HepG2 (cell line): ENCODE data around the gene HBA1. TPM values are rescaled to one million over a fixed set of nuclear protein-coding genes. Genes with fewer than 3 reads are reported as not detected.
A peak's percentile ranks its signal among the peaks of the same experiment; 100 is the strongest.

ENCODE experiments used
- ARID5B ChIP-seq: IDR thresholded peaks from 2 replicates; pipeline ENCODE4 v1.4.0; 2020; ENCODE audit warnings: mild to moderate bottlenecking, missing genetic modification reagents
- BHLHE40 ChIP-seq: IDR thresholded peaks from 2 replicates; pipeline ENCODE4 v1.6.1; 2011; ENCODE audit warnings: low read length, improper control_type of control experiment
- HBP1 ChIP-seq: IDR thresholded peaks from 2 replicates; pipeline ENCODE4 v1.6.1; 2016; ENCODE audit warnings: low read depth, control low read depth
- HDAC2 ChIP-seq: sonication (generic); formaldehyde crosslinking; IDR thresholded peaks from 2 replicates; pipeline ENCODE4 v1.4.0; 2020; ENCODE audit warnings: missing genetic modification reagents
- HNF4G ChIP-seq, 2 experiments: sonication (generic) in 1 of 2; formaldehyde crosslinking in 1 of 2; IDR thresholded peaks; 2 replicates each; pipeline versions ENCODE4 v1.4.0 to v1.6.1; 2011 to 2020; ENCODE audit warnings: borderline replicate concordance in 2 of 2, low read depth in 2 of 2, mild to moderate bottlenecking in 2 of 2, low read length in 1 of 2, missing genetic modification reagents in 1 of 2, moderate library complexity in 1 of 2
- PAXIP1 ChIP-seq: sonication (generic); formaldehyde crosslinking; conservative IDR thresholded peaks from 2 replicates; pipeline ENCODE4 v1.4.0; 2020; ENCODE audit warnings: mild to moderate bottlenecking, missing genetic modification reagents, moderate library complexity
- POGZ ChIP-seq: sonication (generic); formaldehyde crosslinking; IDR thresholded peaks from 2 replicates; pipeline ENCODE4 v1.4.0; 2020; ENCODE audit warnings: mild to moderate bottlenecking, missing genetic modification reagents
- RBM39 ChIP-seq: fragments of 200-400 bp; formaldehyde crosslinking; IDR thresholded peaks from one replicate; pipeline ENCODE4 v1.6.1; 2018; ENCODE audit warnings: antibody characterized with exemption, mild to moderate bottlenecking, low read depth, low read length; ENCODE audit not compliant: poor library complexity, severe bottlenecking
- SRSF9 ChIP-seq: fragments of 200-400 bp; formaldehyde crosslinking; IDR thresholded peaks from 2 replicates; pipeline ENCODE4 v1.6.1; 2018; ENCODE audit warnings: borderline replicate concordance, mild to moderate bottlenecking, low read depth, low read length; ENCODE audit not compliant: insufficient read depth, poor library complexity, severe bottlenecking
- XRCC5 ChIP-seq: fragments of 200-400 bp; formaldehyde crosslinking; optimal IDR thresholded peaks from 2 replicates; pipeline ENCODE3; 2017; ENCODE audit warnings: mild to moderate bottlenecking, low read length
- ZMAT3 ChIP-seq: sonication (generic); formaldehyde crosslinking; conservative IDR thresholded peaks from 2 replicates; pipeline ENCODE4 v1.7.0; 2021; ENCODE audit warnings: missing genetic modification reagents
- ZMYM3 ChIP-seq: sonication (generic); formaldehyde crosslinking; IDR thresholded peaks from 2 replicates; pipeline ENCODE4 v1.5.1; 2020; ENCODE audit warnings: mild to moderate bottlenecking, missing genetic modification reagents
- ZNF205 ChIP-seq: IDR thresholded peaks from 2 replicates; pipeline ENCODE4 v1.6.1; 2018; ENCODE audit warnings: missing biosample characterization, missing genetic modification reagents
- ZNF335 ChIP-seq: sonication (generic); formaldehyde crosslinking; IDR thresholded peaks from 2 replicates; pipeline ENCODE4 v1.4.0; 2020; ENCODE audit warnings: missing genetic modification reagents
- ZNF383 ChIP-seq: sonication (generic); formaldehyde crosslinking; IDR thresholded peaks from 2 replicates; pipeline ENCODE4 v1.4.0; 2020; ENCODE audit warnings: missing genetic modification reagents, mild to moderate bottlenecking, borderline replicate concordance
- ZNF704 ChIP-seq: sonication (generic); formaldehyde crosslinking; IDR thresholded peaks from 2 replicates; pipeline ENCODE4 v1.8.1; 2023; ENCODE audit warnings: mild to moderate bottlenecking, inconsistent platforms, moderate library complexity, missing genetic modification reagents, borderline replicate concordance
- ZNF75D ChIP-seq: sonication (generic); formaldehyde crosslinking; IDR thresholded peaks from 2 replicates; pipeline ENCODE4 v1.8.1; 2023; ENCODE audit warnings: missing genetic modification reagents, mild to moderate bottlenecking, borderline replicate concordance
- polyA plus RNA-seq, 8 experiments: library from polyadenylated mRNA; depleted of rRNA in 3 of 8; stranded (reverse) in 7 of 8; unstranded in 1 of 8; fragments of >200 nt; fragmentation: Illumina TruSeq in 4 of 8; extraction: Trizol in 4 of 8; gene quantifications; 2 replicates each; pipeline versions ENCODE4 v1.2.1 to v1.2.3, GENCODE V29; 2011 to 2016; ENCODE audit warnings: low read depth in 4 of 8, missing spikeins in 1 of 8, mixed read lengths in 1 of 8; ENCODE audit not compliant: insufficient read depth in 1 of 8
- total RNA-seq, 5 experiments: library from RNA; depleted of rRNA; stranded (reverse); fragments of >200 nt; fragmentation: Illumina TruSeq; extraction: Trizol; gene quantifications; 2 replicates each; pipeline ENCODE4 v1.2.3, GENCODE V29; 2016; ENCODE audit warnings: low read depth in 1 of 5

The HBA1 gene
- total and polyA plus RNA-seq, 2 of the 13 experiments (the other 11 are each of a cell fraction or from before 2014, with no cell fraction given): 0.59 TPM; not detected in 1

GRCh38 chr16:162271-162991 is 14.0 kb upstream of the HBA1 start (continued):
- peak; percentile 62; the same call in 1 of the 2 replicates for TF ChIP-seq HBP1 (CRISPR knock-in tag)
- no peak for TF ChIP-seq XRCC5
- 0 out of 2 replicates have a peak, but pooled peaks have one; percentile 48 for TF ChIP-seq ZMAT3
- TF ChIP-seq ZNF75D (CRISPR knock-in tag): no peak
- TF ChIP-seq HNF4G (IDR thresholded peaks at IDR 0.05; ENCODE audit: borderline replicate concordance, low read depth, low read length): no peak
- no peak for TF ChIP-seq HNF4G (CRISPR knock-in tag; IDR thresholded peaks at IDR 0.05; ENCODE audit: borderline replicate concordance, low read depth)
- TF ChIP-seq SRSF9: no peak
- peak; percentile 52 for TF ChIP-seq ARID5B (CRISPR knock-in tag)
- 0 out of 2 replicates have a peak, but pooled peaks have one; percentile 15 for TF ChIP-seq ZMYM3 (CRISPR knock-in tag)
- no peak for TF ChIP-seq POGZ (CRISPR knock-in tag)
- no peak for TF ChIP-seq ZNF335 (CRISPR knock-in tag)
- TF ChIP-seq ZNF704 (CRISPR knock-in tag): no peak
- TF ChIP-seq HDAC2 (CRISPR knock-in tag): 0 out of 2 replicates have a peak, but pooled peaks have one; percentile 25
- no peak for TF ChIP-seq ZNF383 (CRISPR knock-in tag)
- TF ChIP-seq RBM39: no peak
- TF ChIP-seq ZNF205: no peak
- no peak for TF ChIP-seq BHLHE40
- TF ChIP-seq PAXIP1 (CRISPR knock-in tag): peak; percentile 60
